ENCODE data around the gene FKBP1A. TPM values are rescaled to one million over a fixed set of nuclear protein-coding genes. Genes with fewer than 3 reads are reported as not detected.
A peak's percentile ranks its signal among the peaks of the same experiment; 100 is the strongest.

Gene FKBP1A
- polyA plus RNA-seq, 6 donors from 2014 or later: 56.4 to 80.3 (median 66.4) TPM

- H3K27ac Mint-ChIP-seq: peak within 1 kb of the TSS in 5 of 6 donors; percentile 78 to 96 (median 88)
- H3K9me3 Mint-ChIP-seq: no peaks in the 10 kb centered on the region
- DNase-seq: no peak
- no peaks in the 10 kb centered on the region for H3K36me3 Mint-ChIP-seq
- H3K4me3 Mint-ChIP-seq: peak within 1 kb of the TSS in 4 of 8 donors; percentile 18 to 72 (median 45)
- no peaks in the 10 kb centered on the region for H3K27me3 Mint-ChIP-seq
- ATAC-seq (ENCODE audit: low read depth in 2 of 2): no peak
- H3K4me1 Mint-ChIP-seq: peaks cover 32 to 54% (median 33%) of the 10 kb centered on the region in 3 donors
Measured at GRCh38 chr20:1328680-1329330, 64.0 kb downstream of the FKBP1A start, which contains the start of gene SDCBP2. SDCBP2 (minus strand) TSS chr20:1329139; CDS start chr20:1320416, 8,723 bp downstream.

DNA sequence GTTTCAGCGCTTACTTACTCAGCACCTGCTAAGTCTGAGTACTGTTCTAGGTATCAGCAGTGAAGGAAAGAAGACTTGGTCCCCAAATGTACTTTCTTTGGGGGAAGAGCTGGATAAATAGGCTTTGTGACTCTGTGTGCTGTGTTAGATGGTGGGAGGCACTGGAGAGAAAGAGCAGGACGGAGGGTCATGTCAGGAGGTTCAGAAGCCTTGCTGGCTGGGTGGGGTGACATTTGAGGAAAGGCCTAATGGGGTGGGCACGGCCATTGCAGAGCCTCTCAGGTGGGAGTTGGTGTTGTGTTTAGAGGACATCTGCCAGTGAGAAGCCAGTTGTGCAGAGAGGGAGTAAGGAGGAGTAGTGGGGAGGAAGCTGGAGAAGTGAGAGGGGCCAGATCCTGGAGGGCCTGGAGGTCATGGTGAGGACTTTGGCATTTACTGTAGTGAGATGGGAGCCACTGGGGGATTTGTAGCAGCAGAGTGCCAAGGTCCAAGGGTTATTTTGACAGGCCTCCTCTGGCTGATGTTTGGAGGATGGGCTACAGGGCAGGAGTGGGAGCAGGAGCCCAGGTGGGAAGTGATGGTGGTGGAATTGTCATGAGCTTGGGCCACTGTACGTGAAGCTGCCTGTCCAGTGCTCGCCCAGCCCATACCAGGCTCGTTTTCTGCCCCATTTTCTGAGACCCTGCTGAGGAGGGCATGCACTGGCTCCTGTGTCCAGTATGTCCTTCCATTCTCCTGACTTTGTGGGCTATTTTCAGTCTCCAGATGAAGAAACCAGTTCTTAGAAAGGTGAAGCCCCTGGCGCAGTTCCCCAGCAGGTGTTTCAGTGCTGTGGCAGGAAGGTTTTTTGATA is 64.8 kb downstream of the FKBP1A start:
- peak overlapping the region in 2 of 8 donors; percentile 18 to 67 for H3K4me3 Mint-ChIP-seq

DNA sequence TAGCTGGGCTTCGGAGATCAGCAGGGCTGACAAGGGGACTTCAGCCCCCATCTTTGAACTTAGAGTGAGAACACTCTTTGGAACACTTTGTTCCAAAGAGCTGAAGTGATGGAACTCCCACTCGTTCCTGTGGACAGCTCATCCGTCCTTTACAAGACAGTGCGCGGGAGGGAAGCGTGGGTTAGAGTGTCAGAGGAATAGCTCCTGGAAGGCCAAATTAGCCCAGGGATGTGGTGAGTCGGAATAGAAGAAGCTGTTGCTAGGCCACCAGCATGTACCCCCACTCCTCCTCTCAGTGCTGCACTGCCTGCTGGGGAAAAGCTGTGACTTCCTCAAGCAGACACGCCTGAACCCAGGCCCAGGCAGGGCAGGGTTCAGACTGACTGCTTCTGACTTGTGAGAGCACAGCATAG is 65.6 kb downstream of the FKBP1A start:
- ATAC-seq (ENCODE audit: low read depth in 2 of 2): no peak
- H3K27ac Mint-ChIP-seq: peak overlapping the region in 2 of 6 donors; percentile 22 to 58
- H3K4me1 Mint-ChIP-seq: peaks cover 31 to 57% (median 33%) of the 10 kb centered on the region in 3 donors
- H3K9me3 Mint-ChIP-seq: no peaks in the 10 kb centered on the region
- no peaks in the 10 kb centered on the region for H3K36me3 Mint-ChIP-seq
- H3K4me3 Mint-ChIP-seq: peak overlapping the region in 3 of 8 donors; percentile 54 to 62 (median 60)
- H3K27me3 Mint-ChIP-seq: no peaks in the 10 kb centered on the region
- DNase-seq: no peak

More for the DNA sequence above, 64.8 kb downstream of the FKBP1A start:
- DNase-seq: no peak
- H3K4me1 Mint-ChIP-seq: peaks cover 32 to 57% (median 33%) of the 10 kb centered on the region in 3 donors
- ATAC-seq (ENCODE audit: low read depth in 2 of 2): no peak
- H3K27ac Mint-ChIP-seq: peak overlapping the region in 2 of 6 donors; percentile 73 to 88
- H3K27me3 Mint-ChIP-seq: no peaks in the 10 kb centered on the region
- H3K36me3 Mint-ChIP-seq: no peaks in the 10 kb centered on the region
- H3K9me3 Mint-ChIP-seq: no peaks in the 10 kb centered on the region

DNA sequence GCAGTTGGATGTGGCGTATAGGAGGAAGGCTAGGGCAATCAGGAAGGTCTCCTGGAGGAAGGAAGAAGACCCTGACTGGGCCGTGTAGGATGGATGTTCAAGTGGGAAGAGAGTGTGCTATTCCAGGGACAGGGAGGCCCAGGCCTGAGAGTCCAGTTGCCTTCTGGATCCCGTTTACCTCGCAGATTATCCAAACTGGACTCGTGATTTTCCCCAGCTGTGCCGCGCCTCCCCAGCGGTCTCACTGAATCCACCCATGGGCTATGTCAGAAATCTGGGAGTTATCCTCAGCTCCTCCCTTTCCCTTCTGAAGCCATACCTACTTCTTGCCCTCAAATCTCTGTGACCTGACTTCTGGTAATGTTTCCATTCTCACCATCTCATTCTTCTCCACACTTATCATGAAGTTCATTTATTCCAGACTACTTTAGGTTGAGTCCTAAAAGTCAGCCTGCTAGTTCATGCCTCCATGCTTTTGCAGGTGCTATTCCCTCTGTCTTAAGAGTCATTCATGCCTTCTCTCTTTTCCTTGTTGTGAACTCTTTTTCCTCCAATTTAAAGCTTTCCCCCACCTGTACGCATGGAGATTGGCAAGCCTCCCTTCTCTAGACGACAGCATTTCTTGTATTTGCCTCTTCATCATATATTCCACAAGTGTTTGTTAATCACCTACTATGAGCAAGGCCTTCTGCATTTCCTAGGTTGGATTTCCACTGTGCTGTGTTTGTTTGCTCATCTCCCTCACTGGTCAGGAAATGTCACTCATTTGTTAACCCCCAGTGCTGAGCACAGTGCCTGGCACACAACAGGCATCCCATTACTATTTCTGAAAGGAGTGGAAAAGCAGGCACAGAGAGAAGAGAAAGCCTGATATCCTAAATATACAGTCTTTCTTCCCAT is 66.6 kb downstream of the FKBP1A start:
- DNase-seq (no peak), ATAC-seq (ENCODE audit: low read depth in 2 of 2) (no peak)
- no peaks in the 10 kb centered on the region for H3K36me3 Mint-ChIP-seq
- H3K4me1 Mint-ChIP-seq: peaks cover 22 to 50% (median 28%) of the 10 kb centered on the region in 3 donors
- H3K27ac Mint-ChIP-seq: no peak overlapping the region
- no peaks in the 10 kb centered on the region for H3K9me3 Mint-ChIP-seq
- H3K27me3 Mint-ChIP-seq: peaks cover 0 to 4% (median 3%) of the 10 kb centered on the region in 3 donors
- peak overlapping the region in 1 of 8 donors; percentile 62 for H3K4me3 Mint-ChIP-seq

DNA sequence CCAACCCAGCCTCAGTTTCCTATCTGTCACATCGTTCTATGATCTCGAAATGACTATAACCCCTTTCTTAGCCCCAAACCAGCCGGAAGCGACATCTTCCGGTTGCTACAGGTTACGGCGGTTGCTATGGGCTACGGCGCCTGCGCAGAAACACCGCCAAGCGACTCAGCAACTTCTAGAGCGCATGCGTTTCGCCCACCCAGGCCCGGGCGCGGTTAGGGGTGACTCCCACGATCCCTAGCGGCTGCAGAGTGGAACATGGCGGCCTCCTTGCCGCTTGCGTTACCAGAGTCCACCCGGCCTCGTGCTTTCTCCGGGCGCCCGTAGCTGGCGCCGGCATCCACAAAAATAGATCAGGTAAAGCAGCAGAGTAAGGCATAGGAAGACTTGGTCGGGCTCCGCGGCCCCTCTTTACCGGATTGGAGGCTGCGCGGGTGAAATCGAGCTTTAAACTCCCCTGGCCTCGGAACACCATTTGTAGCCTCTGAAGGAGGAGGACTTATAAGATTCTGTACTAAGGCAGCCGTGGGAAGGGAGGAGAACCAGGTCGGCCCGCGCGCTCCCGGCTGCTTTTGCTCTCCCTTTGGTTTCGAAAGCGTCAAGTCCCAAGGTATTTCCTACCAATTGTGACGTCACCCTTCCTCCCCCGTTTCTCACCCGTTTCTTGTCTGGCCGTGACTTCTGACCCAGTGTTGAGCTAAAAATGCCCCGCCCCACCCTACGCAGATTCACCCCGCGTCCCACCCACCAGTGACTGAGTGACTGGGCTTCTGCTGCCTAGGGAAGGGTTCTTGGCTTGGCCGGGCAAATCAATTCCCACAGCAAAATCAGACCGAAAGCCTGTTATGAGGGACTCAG is 67.5 kb downstream of the FKBP1A start:
- Mint-ChIP-seq H3K36me3 (no peaks in the 10 kb centered on the region), H3K4me3 (no peak overlapping the region), H3K27ac (no peak overlapping the region), H3K27me3 (peaks cover 0 to 7% (median 6%) of the 10 kb centered on the region in 3 donors), H3K9me3 (no peaks in the 10 kb centered on the region), H3K4me1 (peaks cover 13 to 42% (median 22%) of the 10 kb centered on the region in 3 donors)
- ATAC-seq (ENCODE audit: low read depth in 2 of 2) (peak; percentile 81 to 89), DNase-seq (peak; percentile 98)

DNA sequence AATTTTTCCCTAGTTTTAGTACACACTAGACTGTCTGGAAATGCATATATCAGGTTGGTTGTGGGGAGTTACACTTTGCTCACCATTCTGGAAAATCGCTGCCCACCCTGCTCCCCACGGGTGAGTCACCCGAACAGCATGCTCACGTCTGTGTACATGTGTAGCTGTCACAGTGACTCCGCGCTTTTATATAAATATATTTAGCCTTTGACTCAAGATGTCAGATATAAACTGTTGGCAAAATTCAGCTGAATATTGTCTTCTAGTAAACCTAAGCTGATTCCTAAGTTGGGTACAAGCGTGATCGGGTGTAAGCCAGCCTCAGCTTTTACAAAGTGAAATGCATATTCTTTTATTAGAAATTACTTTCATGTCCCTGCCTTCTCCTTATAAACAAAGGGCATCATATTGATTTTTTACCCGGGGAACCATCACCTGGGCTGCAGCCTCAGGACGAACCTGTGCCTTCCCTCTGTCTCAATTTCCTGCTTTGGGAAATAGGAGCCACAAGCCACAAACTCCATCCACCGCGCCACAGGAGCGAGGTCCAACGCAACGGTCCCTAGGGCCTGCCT is 68.2 kb downstream of the FKBP1A start:
- ATAC-seq (ENCODE audit: low read depth in 2 of 2) (no peak), DNase-seq (no peak)
- H3K4me3 Mint-ChIP-seq: no peak overlapping the region
- peaks cover 0 to 7% (median 6%) of the 10 kb centered on the region in 3 donors for H3K27me3 Mint-ChIP-seq
- peaks cover 6 to 35% (median 15%) of the 10 kb centered on the region in 3 donors for H3K4me1 Mint-ChIP-seq
- no peaks in the 10 kb centered on the region for H3K9me3 Mint-ChIP-seq
- no peak overlapping the region for H3K27ac Mint-ChIP-seq
- H3K36me3 Mint-ChIP-seq: no peaks in the 10 kb centered on the region

- Mint-ChIP-seq H3K4me3 (peak overlapping the region in 3 of 8 donors; percentile 22 to 35 (median 35)), H3K9me3 (no peaks in the 10 kb centered on the region), H3K36me3 (no peaks in the 10 kb centered on the region), H3K27ac (peak overlapping the region in 3 of 6 donors; percentile 60 to 86 (median 78)), H3K27me3 (peaks cover 0 to 7% (median 6%) of the 10 kb centered on the region in 3 donors), H3K4me1 (peaks cover 0 to 28% (median 12%) of the 10 kb centered on the region in 3 donors)
- ATAC-seq (ENCODE audit: low read depth in 2 of 2) (no peak), DNase-seq (no peak)
Measured at GRCh38 chr20:1323830-1324597, 68.8 kb downstream of the FKBP1A start.

DNA sequence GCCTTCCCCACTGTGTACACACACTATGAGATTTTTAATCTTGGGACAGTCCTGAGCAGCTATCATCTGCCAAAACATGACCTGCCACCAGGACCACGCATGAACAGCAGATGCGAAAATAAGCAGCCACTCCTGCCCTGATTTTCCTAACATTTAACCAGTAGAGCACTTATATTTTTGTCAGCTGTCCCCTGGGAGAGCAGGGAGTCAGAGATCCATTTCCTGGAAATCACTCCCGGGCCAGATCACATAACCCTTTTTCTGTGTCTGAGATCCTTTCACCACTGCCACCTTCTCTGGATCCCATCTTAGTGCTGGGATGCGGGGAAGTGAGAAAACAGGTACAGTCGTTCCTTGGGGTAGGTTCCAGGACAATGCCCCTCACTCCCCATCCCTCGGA is 69.6 kb downstream of the FKBP1A start:
- H3K27ac Mint-ChIP-seq: peak overlapping the region in 4 of 6 donors; percentile 19 to 92 (median 56)
- H3K9me3 Mint-ChIP-seq: no peaks in the 10 kb centered on the region
- H3K36me3 Mint-ChIP-seq: no peaks in the 10 kb centered on the region
- no peak for ATAC-seq (ENCODE audit: low read depth in 2 of 2)
- H3K4me1 Mint-ChIP-seq: peaks cover 0 to 22% (median 12%) of the 10 kb centered on the region in 3 donors
- peak overlapping the region in 2 of 8 donors; percentile 24 to 53 for H3K4me3 Mint-ChIP-seq
- H3K27me3 Mint-ChIP-seq: peaks cover 0 to 7% (median 6%) of the 10 kb centered on the region in 3 donors
- no peak for DNase-seq

DNA sequence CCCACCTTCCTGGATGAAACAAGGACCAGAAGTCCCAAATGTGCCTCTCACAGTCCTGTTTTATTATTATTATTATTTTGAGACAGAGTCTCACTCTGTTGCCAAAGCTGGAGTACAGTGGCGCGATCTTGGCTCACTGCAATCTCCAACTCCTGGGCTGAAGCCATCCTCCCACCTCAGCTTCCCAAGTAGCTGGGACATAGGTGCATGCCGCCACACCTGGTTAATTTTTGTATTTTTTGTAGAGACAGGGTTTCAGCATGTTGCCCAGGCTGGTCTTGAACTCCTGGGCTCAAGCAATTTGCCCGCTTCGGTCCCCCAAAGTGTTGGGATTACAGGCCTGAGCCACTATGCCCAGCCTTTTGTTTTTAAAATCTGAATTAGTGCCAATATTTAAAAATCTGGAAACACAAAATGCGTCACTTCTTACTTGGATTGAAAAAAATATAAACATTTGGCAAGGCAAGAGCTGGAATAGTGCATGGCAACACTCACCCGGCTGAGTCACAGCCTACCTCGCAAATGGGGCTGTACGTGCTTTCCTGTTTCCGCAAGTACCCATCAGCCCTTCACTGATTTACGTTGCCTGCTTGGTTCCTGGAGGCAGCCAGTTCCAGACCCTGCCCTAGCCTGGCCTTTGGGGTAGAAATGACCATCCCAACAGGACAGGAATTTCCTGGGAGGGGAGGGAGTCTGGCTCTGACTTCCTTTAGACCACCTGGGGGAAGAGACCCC is 70.2 kb downstream of the FKBP1A start:
- peak overlapping the region in 4 of 6 donors; percentile 27 to 76 (median 32) for H3K27ac Mint-ChIP-seq
- no peaks in the 10 kb centered on the region for H3K9me3 Mint-ChIP-seq
- no peaks in the 10 kb centered on the region for H3K36me3 Mint-ChIP-seq
- DNase-seq (no peak), ATAC-seq (ENCODE audit: low read depth in 2 of 2) (no peak)
- H3K4me3 Mint-ChIP-seq: peak overlapping the region in 2 of 8 donors; percentile 24 to 53
- peaks cover 0 to 16% (median 6%) of the 10 kb centered on the region in 3 donors for H3K4me1 Mint-ChIP-seq
- peaks cover 0 to 7% (median 6%) of the 10 kb centered on the region in 3 donors for H3K27me3 Mint-ChIP-seq

DNA sequence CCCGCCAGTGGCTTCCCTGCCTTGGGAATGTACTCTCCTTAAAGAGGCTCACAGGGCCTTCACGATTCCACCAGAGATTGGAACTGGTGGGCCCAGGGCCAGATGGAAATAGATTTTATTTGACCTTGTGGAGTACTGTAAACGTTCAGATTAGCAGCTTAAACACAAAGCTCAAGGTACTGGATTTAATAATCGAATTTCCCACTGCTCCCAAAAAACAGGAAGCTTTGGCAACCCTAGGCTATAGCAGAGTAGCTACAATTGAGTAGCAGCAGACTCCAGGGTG is 71.3 kb downstream of the FKBP1A start:
- Mint-ChIP-seq H3K4me3 (no peak overlapping the region), H3K9me3 (no peaks in the 10 kb centered on the region), H3K4me1 (peaks cover 0 to 9% (median 0%) of the 10 kb centered on the region in 3 donors), H3K27ac (peak overlapping the region in 2 of 6 donors; percentile 8 to 76), H3K27me3 (peaks cover 0 to 7% (median 6%) of the 10 kb centered on the region in 3 donors), H3K36me3 (no peaks in the 10 kb centered on the region)
- ATAC-seq (ENCODE audit: low read depth in 2 of 2) (no peak), DNase-seq (no peak)
